ENCODE measurements around the gene TNRC18. TPM values are rescaled to one million over a fixed set of nuclear protein-coding genes. Genes with fewer than 3 reads are reported as not detected.
"Not testable (repeated sequence)": the region's sequence is repeated elsewhere in the genome, so short reads cannot be mapped to it uniquely, and the experiment has no call there.

Gene TNRC18
- total RNA-seq, 1 experiment from 2014 or later = 91.7 TPM

- ChIA-PET POLR2A (ENCODE audit: low non-redundant PET) (no interaction called here), CTCF (no interaction called here)
- Histone ChIP-seq H3K36me3 (ENCODE audit: insufficient read depth, low read length, poor library complexity, severe bottlenecking) (peaks cover 24% of the 10 kb centered on the region), H3K27ac (ENCODE audit: low read depth, low read length, poor library complexity, severe bottlenecking) (no peak overlapping the region), H3K4me1 (ENCODE audit: insufficient read depth, low read length, poor library complexity, severe bottlenecking) (peaks cover 4% of the 10 kb centered on the region), H3K27me3 (replicated peaks; ENCODE audit: insufficient read depth, low read depth, low read length, poor library complexity) (no peaks in the 10 kb centered on the region), H3K4me3 (ENCODE audit: low read depth, low read length, poor library complexity, severe bottlenecking) (no peak overlapping the region), H3K9me3 (ENCODE audit: low read depth, low read length, poor library complexity, severe bottlenecking) (no peaks in the 10 kb centered on the region)
- intact Hi-C loops (cut with micrococcal nuclease; ENCODE audit: unreplicated experiment) = no loop called here
- DNase-seq (ENCODE audit: low spot score) = no peak
- TF ChIP-seq, protein P1, sequence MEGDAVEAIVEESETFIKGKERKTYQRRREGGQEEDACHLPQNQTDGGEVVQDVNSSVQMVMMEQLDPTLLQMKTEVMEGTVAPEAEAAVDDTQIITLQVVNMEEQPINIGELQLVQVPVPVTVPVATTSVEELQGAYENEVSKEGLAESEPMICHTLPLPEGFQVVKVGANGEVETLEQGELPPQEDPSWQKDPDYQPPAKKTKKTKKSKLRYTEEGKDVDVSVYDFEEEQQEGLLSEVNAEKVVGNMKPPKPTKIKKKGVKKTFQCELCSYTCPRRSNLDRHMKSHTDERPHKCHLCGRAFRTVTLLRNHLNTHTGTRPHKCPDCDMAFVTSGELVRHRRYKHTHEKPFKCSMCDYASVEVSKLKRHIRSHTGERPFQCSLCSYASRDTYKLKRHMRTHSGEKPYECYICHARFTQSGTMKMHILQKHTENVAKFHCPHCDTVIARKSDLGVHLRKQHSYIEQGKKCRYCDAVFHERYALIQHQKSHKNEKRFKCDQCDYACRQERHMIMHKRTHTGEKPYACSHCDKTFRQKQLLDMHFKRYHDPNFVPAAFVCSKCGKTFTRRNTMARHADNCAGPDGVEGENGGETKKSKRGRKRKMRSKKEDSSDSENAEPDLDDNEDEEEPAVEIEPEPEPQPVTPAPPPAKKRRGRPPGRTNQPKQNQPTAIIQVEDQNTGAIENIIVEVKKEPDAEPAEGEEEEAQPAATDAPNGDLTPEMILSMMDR (conservative IDR thresholded peaks at IDR 0.05; ENCODE audit: low read depth, low read length) = no peak
- TF ChIP-seq EZH2 (IDR thresholded peaks at IDR 0.05; ENCODE audit: borderline replicate concordance, low read depth, low read length, poor library complexity, severe bottlenecking) = no peak
- TSS peak; percentile 67 for BruUV-seq (replicated peaks)
These were observed 52.9 kb downstream of the TNRC18 start for GRCh38 chr7:5370454-5371353.

DNA sequence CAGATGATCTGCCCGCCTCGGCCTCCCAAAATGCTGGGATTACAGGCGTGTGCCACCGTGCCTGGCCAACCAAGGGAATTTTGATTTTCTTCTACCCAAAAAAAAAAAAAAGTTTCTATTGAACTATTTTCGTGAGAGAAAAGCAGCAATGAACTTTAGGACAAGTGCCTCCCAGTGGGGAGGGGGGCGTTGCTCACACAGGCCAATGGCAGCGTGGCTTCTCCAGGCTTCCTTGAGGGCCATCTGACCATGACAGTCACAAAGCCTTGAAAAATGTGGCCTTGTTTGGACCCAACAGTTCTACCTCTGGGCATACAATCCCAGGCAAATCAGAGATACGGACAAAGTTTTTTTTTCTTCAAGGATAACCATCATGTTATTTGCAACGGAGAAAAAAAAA, 56.0 kb downstream of the TNRC18 start:
- no peak overlapping the region for H3K4me3 ChIP-seq (ENCODE audit: low read depth, low read length, poor library complexity, severe bottlenecking)
- no peak for DNase-seq (ENCODE audit: low spot score)
- peaks cover 4% of the 10 kb centered on the region for H3K4me1 ChIP-seq (ENCODE audit: insufficient read depth, low read length, poor library complexity, severe bottlenecking)
- CTCF ChIA-PET = interaction anchor here (0.7 kb wide), 1 partner anchor 31 kb away, joined by 7 read pairs; no protein-coding TSS in a partner anchor
- POLR2A ChIA-PET (ENCODE audit: low non-redundant PET) = no interaction called here
- intact Hi-C loops (cut with micrococcal nuclease; ENCODE audit: unreplicated experiment) = loop anchor here (10.0 kb wide), 1 partner anchor 123 kb away; no protein-coding TSS in a partner anchor
- no peaks in the 10 kb centered on the region for H3K27me3 ChIP-seq (replicated peaks; ENCODE audit: insufficient read depth, low read depth, low read length, poor library complexity)
- H3K27ac ChIP-seq (ENCODE audit: low read depth, low read length, poor library complexity, severe bottlenecking) = no peak overlapping the region
- no TSS peak for BruUV-seq (replicated peaks)
- peaks cover 26% of the 10 kb centered on the region for H3K36me3 ChIP-seq (ENCODE audit: insufficient read depth, low read length, poor library complexity, severe bottlenecking)
- H3K9me3 ChIP-seq (ENCODE audit: low read depth, low read length, poor library complexity, severe bottlenecking) = no peaks in the 10 kb centered on the region
- TF ChIP-seq EZH2 (IDR thresholded peaks at IDR 0.05; ENCODE audit: borderline replicate concordance, low read depth, low read length, poor library complexity, severe bottlenecking) = no peak
- TF ChIP-seq, protein P1 (conservative IDR thresholded peaks at IDR 0.05; ENCODE audit: low read depth, low read length) = no peak

DNA sequence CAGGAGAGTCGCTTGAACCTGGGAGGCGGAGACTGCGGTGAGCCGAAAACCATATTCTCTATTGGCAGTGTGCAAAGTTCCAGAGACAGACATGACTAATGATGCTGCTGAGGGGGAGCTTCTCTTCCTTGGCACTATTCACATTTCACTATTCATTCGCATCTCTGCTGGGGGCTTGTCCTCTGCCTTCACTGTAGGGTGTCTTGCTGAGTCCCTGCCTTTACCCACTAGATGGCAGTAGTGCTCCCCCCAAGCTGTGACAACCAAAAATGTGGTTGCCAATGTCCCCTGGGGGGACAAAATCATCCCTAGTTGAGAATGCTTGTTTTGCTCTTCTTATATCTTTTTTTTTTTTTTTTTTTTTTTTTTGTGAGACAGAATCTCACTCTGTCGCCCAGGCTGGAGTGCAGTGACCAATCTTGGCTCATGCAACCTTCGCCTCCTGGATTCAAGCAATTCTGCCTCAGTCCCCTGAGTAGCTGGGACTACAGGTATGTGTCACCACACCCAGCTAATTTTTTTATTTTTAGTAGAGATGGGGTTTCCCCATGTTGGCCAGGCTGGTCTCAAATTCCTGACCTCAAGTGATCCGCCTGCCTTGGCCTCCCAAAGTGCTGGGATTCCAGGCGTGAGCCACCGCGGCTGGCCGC, 57.5 kb downstream of the TNRC18 start:
- H3K36me3 ChIP-seq (ENCODE audit: insufficient read depth, low read length, poor library complexity, severe bottlenecking) = peaks cover 42% of the 10 kb centered on the region
- TF ChIP-seq, protein P1 (conservative IDR thresholded peaks at IDR 0.05; ENCODE audit: low read depth, low read length) = peak; percentile 85
- H3K4me1 ChIP-seq (ENCODE audit: insufficient read depth, low read length, poor library complexity, severe bottlenecking); H3K9me3 ChIP-seq (ENCODE audit: low read depth, low read length, poor library complexity, severe bottlenecking); H3K27me3 ChIP-seq (replicated peaks; ENCODE audit: insufficient read depth, low read depth, low read length, poor library complexity); H3K27ac ChIP-seq (ENCODE audit: low read depth, low read length, poor library complexity, severe bottlenecking); BruUV-seq (replicated peaks); H3K4me3 ChIP-seq (ENCODE audit: low read depth, low read length, poor library complexity, severe bottlenecking): not testable (repeated sequence)
- DNase-seq (ENCODE audit: low spot score) = peak; percentile 94
- CTCF ChIA-PET = interaction anchor here (0.6 to 1.2 kb wide), 9 partner anchors 14 to 503 kb away, joined by 3 to 6 read pairs (median 3); no protein-coding TSS in a partner anchor
- POLR2A ChIA-PET (ENCODE audit: low non-redundant PET) = interaction anchor here (0.5 kb wide), 1 partner anchor 56 kb away, joined by 7 read pairs; no protein-coding TSS in a partner anchor
- intact Hi-C loops (cut with micrococcal nuclease; ENCODE audit: unreplicated experiment) = loop anchor here (1.0 to 10.0 kb wide), 2 partner anchors 84 to 121 kb away; no protein-coding TSS in a partner anchor
